GM18907 (cell line): ENCODE measurements around the gene SBF2.
"Not testable (repeated sequence)": the region's sequence is repeated elsewhere in the genome, so short reads cannot be mapped to it uniquely, and the experiment has no call there.

Experiments
- ATAC-seq: cut with Tn5 transposase; IDR thresholded peaks from one replicate; pipeline ENCODE4 v1.9.1; 2021; ENCODE audit warnings: mild to moderate bottlenecking, moderate library complexity; ENCODE audit not compliant: unreplicated experiment

Gene SBF2

DNA sequence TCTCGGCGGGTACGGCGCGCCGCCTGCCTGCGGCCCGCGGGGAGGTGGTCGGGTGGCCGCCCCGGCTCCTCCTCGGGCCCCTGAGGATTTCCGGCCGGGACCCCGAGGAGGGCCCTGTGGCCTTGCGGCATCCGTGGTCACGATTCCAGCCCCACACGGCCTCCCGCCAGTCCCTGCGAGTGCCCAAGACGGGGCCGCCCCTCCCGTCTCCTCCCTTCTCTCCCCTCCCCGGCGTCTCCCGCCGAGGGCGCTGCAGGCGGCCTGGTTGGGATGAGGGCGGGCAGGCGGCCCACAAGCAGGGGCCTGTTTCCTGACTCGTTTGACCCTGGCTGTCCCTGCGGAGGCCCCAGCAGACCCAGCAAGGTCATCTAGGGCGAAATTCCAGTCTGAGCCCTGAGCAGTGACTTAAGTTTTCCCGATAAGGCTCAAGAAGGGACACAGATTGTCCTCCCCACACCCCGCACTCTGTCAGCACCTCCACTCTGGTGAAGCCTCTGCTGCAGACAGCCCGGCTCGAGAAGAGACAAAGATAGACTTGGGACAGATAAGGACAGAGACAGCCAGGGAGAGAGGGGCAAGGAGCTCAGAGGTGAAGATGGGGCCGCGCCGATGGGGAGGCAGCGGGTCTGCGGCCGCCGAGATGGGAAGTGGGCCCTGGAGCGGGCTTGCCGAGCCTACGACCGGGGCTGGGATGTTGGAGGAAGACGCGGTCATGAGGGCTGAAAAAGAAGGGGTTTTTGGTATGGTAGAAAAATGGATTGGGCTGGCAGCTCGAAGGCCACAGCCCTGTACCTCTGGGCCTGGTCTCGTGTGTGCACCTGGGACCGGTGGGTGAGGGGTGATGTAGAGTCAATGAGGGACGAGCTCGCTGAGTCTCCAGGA is 535.1 kb downstream of the SBF2 start:
- peak; percentile 31 for ATAC-seq

DNA sequence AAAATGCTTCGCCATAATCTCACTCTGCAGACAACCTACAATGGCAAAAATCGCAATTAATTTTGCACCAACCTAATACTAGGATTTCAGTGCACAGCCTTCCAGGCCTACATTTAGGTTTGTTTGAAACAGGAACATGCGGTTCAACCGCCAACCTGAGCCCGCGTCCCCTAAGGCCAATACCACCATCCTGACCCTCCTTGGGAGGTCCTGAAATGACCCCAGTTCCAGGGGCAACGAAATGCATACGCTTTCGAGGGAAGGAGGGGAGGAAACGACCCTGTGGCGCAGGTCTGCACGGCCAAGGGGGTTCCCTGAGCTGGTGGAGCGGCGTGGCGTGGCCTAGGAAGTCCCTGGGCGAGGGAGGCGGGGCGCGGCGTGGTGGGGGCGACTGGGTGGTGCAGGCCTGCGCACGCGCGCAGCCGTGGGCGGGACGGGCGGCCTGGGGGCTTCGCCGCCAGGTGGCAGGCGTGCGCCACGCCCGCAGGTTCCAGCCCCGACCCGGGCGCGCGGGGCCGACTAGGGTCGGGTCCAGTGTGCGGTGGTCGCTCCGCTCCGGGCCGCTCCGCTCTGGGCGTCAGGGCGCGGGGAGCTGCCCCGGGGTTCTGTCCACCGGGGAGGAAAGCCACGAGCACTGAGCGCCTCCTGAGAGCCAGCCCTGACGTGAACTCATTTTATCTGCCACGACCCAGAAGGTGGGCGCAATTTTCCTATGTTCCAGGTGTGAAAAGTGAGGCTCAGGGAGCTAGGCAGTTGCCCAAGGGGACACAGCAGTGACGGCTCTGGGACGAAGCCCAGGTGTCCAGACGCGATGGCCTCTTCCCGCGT is 536.0 kb downstream of the SBF2 start:
- ATAC-seq = peak; percentile 55

DNA sequence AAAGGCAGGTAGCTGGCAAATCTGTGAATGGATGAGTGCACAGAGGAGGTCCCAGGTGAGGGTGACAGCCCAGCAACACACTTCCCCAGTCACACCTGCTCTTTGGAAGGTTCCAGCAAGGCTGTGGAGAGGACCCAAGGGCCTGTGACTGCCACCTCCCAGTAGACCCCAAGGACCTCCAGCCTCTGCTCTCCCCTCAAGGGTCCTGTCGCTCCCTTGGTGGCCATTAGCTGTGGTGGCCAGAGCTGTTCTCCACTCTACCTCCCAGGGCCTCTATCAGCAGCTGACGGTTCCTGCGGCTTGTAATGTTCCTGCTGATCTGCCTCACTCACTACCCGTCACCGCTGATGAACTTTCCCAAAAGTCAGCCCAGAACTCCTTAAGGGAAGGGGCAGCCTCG is 537.1 kb downstream of the SBF2 start:
- no peak for ATAC-seq

DNA sequence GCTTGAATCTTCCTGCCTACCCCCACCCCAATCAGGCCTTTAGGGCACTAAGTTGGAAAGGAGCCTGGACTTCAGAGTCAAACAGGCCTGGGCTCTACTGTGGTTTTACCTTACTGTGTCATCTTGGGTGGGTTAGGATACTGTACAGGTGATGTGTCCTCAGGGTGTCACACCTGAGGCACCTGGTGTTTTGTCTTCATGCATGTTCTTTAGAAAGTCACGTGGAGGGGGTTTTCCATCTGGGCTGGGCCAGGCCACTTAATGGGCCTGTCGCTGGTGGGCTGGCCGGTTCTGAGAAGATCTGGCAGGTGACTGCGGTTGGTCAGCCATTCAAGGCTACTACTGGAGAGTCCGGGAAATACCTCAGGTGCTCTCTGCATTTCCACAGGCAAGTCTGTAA is 537.6 kb downstream of the SBF2 start:
- ATAC-seq = no peak

DNA sequence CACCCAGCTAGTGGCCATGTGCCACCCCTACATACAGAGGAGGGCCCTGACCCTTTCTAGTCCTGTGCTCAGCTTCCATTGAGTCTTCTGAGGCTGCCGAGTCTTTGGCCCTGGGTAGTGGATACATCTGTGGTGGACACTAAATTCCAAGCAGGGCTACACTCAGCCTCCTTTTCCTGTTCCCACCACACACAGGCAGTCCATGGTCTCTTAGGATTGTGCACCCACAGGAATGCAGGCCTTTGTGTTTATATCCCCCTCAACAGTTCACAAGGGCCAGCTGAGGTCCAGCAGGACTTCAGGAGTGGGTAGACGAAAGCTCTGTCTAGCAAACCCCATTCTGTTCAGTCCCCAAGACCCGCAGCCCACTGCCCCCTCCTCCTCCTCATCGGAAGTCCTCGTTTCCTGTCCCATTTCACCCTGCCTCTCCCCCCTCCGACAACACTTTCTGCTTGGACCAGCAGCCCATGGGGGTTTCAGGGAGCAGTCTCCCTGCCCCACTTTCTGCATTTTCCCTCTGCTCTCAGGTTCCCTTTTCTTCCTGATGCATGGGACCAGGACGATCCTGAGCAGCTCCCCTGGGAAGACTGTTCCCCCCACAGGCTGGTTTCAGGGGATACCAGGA is 538.3 kb downstream of the SBF2 start:
- ATAC-seq = no peak

DNA sequence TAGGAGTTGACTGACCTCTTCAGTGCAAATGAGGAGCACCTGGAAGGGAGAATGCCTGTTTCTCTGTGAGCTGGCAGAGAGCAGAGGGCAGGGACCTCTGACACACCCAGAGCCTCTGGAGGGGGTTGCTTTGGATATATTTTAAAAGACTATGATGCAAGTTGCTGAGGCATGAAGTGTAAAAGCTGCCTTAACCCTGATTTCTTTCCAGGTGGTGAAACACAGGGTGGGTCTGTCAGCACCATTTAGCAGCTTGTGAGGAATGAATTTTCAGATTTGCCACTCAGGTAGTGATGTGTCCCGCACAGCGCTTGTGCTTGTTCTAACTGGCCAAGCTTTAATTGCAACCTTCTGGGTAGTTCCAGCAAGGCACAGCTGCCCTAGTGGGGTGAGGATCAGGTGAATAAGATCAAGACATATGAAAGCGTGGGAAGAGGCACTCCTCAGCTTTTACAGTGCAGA is 540.0 kb downstream of the SBF2 start:
- ATAC-seq = no peak

DNA sequence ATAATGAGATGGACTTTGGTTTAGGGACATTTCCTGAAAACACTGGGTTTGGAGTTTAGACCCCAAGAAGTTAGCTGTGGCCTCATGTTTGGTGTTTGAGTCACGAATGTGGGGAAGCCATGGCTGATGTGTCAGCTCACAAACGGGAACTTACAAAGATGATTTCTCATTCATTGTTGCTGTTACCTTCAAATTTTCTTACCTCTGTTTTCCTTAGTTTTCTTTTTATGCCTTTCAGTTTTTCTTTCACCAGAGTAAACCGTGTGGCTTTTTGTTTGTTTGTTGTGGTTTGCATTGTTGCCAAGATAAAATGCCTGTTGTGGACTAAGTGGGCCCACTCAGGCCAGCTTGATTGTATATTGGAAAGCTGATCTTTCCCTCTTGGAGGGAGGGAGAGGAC is 541.0 kb downstream of the SBF2 start:
- ATAC-seq = no peak

DNA sequence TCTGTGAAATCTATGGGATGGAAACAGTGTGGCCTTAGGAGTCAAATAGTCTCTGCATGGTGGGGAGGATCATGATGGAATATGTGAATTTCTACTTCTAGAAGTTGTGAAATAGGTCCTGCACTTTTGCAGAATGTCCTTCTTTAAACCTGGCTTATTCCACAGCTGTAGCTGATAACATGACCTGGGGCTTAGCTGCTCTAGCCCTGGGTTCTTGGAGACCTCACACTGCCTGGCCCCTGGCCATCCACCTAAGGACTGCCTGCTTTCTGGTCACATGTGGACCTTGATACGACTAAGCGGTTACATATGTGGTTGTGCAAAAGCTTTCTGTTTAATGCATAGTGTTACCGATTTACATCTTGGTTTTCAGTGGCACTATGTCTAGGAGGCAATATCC is 541.9 kb downstream of the SBF2 start:
- no peak for ATAC-seq

DNA sequence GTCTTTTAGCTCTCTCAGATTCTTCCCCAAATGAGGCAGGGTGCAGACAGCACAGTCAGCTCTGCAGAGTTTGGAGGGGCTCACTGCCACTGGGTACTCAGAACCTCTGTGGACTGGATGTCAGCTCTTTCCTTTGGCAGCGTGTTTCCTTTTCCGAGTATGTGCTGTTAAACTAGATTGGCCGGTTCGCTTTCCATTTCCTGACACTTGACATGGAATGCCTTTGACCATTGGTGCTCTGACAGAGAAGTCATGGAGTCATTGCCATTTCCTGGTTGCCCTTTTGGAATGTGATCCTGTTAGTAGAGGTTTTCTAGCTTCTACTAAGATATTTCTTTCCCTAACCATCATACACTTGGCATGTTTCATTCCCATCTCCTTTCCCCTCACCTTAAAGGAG is 543.5 kb downstream of the SBF2 start:
- no peak for ATAC-seq

DNA sequence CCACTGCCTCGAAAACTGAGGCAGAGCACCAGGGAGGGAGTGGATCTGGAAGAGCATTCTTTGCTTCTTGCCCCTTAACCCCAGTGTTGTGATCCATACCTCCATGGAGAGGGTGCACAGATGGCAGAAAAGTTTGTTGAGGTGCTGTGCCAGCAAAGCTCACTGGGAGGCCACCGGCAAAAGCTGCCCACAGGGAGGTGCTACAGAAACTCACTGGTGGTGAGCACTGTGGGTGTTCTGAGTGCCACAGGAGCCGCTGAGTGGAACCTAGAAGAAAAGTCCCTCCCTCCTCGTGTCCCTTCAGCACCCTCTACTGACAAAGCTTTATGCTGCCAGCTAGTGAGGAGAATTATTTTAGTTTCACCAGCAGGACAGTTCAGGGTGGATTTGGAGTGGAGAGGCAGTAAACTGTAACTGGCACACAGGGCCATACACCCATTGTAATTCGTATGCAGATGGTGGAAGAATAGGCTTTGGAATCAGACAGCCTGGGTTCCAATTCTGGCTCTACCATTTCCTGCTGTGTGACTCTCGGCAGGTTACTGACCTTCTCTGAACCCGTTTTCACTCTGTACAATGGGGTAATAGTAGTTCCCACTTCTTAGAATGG is 545.6 kb downstream of the SBF2 start:
- ATAC-seq = peak; percentile 68

DNA sequence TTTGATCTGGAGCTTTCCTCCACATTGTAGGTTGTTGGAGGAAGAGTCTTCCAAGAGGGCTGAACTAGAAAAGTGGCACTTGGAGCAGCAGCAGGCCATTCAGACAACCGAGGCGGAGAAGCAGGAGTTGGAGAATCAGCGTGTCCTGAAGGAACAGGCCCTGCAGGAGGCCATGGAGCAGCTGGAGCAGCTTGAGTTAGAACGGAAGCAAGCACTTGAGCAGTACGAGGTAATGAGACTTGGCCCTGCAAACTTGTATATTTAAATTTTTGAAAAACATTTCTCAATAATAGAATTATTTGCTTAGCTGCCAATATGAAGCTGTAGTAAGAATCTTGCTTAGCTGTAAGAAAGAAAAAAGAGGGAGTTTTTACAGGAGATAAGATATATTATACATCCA is 546.2 kb downstream of the SBF2 start:
- no peak for ATAC-seq

DNA sequence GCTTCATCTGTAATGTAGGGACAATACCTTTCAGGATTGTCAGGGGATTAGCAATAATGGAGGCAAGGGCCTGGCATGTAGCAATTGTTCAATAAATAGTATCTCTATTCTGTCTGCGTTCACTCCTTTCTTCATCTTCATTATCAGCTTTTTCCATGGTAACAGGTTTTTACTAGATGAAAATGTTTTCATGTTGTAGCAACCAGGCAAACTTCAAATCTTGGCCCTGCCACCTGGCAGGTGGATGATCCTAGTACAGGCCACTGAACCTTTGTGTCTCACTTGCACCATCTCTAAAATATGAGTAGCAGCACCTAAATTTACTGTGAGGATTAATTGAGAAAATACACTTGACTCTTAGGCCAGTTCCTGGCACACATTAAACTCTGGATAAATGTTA is 546.8 kb downstream of the SBF2 start:
- no peak for ATAC-seq

DNA sequence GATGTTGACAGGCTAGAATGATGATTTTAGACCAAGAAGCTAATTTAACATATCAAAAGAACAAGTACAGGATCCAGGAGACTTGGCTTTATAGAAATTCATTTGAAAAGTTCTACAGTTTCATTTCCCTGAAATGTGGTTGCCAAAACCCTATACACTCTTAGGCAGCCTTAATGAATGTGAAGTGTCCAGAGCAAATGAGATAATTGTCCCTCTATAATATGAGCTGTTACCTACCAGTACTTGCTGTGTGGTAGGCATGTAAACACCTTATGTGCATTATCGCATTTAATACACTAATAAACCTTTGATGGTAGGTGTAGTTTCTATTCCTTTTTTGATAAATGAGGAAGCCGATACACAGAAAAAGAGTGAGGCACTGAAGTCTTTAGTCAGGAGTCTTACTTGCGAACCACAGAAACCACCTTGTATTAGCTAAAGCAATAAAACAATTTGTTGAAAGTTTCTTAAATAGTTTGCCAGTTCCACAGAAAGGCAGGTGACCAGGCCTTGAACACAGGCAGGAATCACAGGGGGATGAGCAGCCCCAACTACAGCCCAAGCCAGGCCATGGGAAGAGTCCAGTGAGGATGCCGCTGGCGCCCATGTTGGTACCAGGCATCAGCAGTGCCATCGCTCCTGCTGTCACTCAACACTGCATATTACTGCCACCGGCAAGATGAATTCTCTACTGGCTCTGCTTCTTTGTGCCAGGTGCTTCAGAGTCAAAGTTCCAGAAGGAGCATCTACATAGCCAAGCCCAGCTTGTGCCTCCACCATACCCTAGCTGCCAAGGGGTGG is 548.4 kb downstream of the SBF2 start:
- ATAC-seq = peak; percentile 46

DNA sequence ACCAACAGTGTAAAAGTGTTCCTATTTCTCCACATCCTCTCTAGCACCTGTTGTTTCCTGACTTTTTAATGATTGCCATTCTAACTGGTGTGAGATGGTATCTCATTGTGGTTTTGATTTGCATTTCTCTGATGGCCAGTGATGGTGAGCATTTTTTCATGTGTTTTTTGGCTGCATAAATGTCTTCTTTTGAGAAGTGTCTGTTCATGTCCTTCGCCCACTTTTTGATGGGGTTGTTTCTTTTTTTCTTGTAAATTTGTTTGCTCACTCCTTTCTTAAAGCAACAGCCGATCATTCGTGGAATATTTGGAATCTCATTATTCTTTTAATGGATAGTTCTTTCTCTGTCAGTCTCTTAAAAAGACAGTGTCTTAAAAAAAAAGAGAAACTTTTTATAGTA is 550.5 kb downstream of the SBF2 start:
- ATAC-seq = not testable (repeated sequence)

DNA sequence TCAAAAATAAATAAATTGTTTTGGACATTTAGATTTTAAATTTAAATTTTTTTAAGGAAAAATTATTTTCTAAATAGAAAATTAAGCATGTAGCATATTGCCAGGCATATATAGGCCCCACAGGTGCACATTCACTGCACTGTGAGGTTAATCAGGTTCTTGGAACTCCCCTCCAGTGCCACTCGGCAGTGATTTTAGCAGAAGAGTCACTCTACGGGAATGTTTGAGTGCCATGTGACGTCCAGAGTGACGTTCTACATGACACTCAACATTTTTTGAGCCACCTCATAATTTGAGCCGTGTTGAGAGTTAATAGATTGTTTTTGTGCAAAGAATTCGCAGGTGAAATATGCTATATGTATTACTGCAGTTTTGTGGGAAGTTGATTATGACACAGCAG is 552.8 kb downstream of the SBF2 start:
- ATAC-seq = no peak

DNA sequence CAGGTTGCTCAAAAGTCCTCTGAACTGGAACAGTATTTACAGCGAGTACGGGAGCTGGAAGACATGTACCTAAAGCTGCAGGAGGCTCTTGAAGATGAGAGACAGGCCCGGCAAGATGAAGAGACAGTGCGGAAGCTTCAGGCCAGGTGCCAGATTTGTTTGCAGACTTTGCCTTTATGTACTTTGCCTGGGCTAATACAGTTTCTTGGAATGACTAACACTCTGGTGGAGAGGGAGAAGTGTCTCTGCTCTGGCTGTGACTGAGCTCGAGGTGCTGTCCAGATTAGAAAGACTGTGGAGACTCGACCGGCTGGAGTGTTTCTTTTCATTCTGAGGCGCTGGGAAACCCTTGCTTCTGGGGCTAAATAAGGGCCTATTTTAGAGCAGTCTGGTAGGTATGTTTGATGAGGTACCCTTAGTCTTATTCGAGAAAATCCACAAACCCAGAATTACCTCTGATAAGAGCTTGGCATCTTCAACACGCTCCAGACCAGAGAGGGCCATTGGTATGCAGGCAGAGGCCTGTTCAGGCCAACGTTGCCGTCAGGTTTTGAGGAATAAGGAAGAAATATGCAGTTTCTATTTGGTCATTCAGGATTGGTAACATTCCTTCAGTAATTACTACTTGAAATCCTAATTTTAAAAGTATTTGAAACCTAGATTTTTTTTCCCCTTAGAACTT is 553.7 kb downstream of the SBF2 start:
- ATAC-seq = no peak

DNA sequence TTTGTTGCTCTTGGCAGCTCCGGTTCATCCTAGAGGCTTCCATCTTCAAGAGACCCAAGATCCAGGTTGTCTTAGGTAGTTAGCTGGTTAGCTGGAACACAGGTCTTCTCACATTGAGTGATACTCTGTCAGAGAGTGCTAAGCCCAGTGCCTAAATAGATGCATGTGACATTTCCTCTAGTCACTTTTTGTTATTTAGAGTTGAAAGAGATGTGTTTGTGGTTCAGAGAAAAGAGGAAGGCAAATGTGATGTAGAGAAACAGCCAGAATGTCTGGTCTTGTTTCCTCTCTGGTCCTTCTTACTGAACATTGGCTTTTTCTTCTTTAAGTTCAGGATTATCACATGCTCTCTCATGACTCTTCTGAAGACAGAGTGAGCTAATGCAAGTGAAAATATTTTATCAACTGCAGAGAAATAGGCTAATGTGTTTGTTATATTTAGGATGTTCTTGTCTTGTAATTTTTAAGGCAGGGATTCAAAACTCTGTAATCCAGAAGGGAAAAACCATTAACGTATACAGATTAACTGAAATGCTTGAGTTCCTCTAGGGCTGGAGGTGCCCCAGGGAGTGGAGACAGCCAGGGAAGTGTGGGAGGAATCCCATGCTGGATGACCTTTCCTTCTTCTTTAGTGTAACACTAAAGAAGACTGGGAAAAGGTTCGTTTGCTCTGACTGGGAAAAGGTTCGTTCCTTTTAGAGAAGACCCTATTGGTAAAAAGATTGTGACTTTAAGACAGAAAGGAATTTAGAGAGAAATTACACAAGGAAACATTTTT is 554.7 kb downstream of the SBF2 start:
- ATAC-seq = peak; percentile 55

DNA sequence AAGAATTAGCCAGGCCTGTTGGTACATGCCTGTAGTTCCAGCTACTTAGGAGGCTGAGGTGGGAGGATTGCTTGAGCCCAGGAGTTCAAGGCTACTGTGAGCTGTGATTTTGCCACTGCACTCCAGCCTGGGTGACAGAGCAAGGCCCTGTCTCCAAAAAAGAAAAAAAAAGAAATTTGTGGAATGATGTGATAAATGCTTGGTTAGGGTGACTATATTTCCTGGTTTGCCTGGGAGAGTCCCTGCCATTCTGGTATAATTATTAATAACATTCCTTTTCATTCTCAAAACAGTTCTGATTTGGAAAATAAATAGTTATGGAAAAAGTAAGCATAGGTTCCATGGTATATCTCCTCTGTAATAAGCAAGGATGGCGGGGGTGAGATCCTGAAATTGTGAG is 555.3 kb downstream of the SBF2 start:
- ATAC-seq = no peak

DNA sequence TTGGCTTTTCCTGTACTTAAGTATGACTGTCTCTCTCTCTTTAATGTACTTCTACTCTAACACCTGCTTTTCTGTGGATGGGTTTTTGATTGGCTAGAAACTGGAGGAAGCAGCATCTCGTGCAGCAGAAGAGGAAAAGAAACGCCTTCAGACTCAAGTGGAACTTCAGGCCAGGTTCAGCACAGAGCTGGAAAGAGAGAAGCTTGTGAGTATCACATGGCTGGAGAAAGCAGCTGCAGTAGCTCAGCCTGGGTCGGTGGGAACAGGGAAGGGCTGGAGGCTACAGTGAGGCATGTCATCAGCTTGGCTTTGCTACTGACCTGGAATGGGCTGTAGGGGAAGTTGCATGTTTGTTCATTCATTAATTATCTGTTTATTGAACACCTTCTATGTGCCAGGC is 555.9 kb downstream of the SBF2 start:
- ATAC-seq = no peak
